Measurements from ENCODE around the gene SLC18A3. TPM values are rescaled to one million over a fixed set of nuclear protein-coding genes. Genes with fewer than 3 reads are reported as not detected.

SLC18A3 gene
- total RNA-seq, 1 experiment from 2014 or later: not detected

DNA sequence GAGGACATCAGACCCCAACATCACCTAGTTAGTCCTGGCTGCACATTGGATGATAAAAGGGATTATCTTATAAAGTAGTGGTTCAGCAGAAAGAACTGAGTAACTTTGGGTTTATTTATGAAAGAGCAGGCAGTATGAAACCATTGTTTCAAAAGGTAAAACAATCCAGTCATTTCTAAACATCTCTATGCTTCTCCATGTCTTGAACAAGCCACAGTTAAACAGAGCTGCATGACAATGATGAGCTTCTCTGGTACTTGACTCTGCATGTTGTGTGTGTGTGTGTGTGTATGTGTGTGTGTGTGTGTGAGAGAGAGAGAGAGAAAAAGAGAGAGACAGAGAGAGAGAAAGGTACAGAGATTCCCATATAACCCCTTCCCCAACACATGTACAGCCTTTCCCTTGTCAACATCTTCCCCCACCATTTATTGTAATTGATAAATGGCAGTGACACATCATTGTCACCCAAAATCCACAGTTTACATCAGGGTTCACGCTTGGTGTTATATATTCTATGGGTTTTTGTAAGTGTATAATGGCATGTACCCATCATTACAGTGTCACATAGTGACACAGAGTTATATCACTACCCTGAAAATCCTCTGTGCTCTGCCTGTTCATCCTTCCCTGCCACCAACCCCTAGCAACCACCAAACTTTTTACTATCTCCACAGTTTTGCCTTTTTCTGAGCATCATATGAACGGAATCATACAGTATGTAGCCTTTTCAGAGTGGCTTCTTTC lies 32.8 kb upstream of the SLC18A3 start:
- Histone ChIP-seq H3K27ac (ENCODE audit: insufficient read length, low read depth, low read length) (no peak overlapping the region), H2BK20ac (ENCODE audit: low read depth, low read length, poor library complexity, severe bottlenecking) (no peak overlapping the region), H2BK15ac (ENCODE audit: low read depth, low read length) (no peak overlapping the region), H2AFZ (ENCODE audit: low read length) (no peak overlapping the region), H3K79me1 (ENCODE audit: insufficient read depth, low read depth, low read length, poor library complexity, severe bottlenecking) (no peaks in the 10 kb centered on the region), H3K4ac (ENCODE audit: low read depth, low read length) (no peak overlapping the region), H3T11ph (ENCODE audit: low read length) (no peak overlapping the region), H2AK5ac (ENCODE audit: insufficient read length, low read length) (no peak overlapping the region), H2BK5ac (ENCODE audit: insufficient read length, low read length) (no peak overlapping the region), H2BK12ac (ENCODE audit: insufficient read length, low read depth, low read length) (no peak overlapping the region), H4K91ac (ENCODE audit: insufficient read length, low read depth, low read length) (no peak overlapping the region), H4K5ac (ENCODE audit: insufficient read length, low read depth, low read length) (no peak overlapping the region), H3K14ac (ENCODE audit: insufficient read depth, low read length) (no peak overlapping the region), H3K18ac (ENCODE audit: insufficient read length, low read depth, low read length) (no peak overlapping the region), H3K23me2 (ENCODE audit: insufficient read length, low read depth, low read length, poor library complexity, severe bottlenecking) (no peaks in the 10 kb centered on the region), H3K4me2 (ENCODE audit: insufficient read depth, insufficient read length, low read length) (no peak overlapping the region), H3K4me1 (ENCODE audit: insufficient read depth, low read length) (no peaks in the 10 kb centered on the region), H3K79me2 (ENCODE audit: insufficient read depth, low read length) (no peaks in the 10 kb centered on the region), H3K23ac (ENCODE audit: insufficient read length, low read depth, low read length) (no peak overlapping the region), H3K9me3 (ENCODE audit: control insufficient read depth, low read depth, low read length) (no peaks in the 10 kb centered on the region), H3K27me3 (ENCODE audit: insufficient read depth, low read length) (no peaks in the 10 kb centered on the region), H3K9ac (ENCODE audit: extremely low read depth, insufficient read length, low read length) (no peak overlapping the region), H3K56ac (ENCODE audit: insufficient read length, low read depth, low read length) (no peak overlapping the region), H2BK120ac (ENCODE audit: low read depth, low read length, poor library complexity, severe bottlenecking) (no peak overlapping the region), H4K8ac (replicated peaks; ENCODE audit: insufficient read length, low read depth, low read length) (no peak overlapping the region), H4K20me1 (ENCODE audit: control insufficient read depth, insufficient read depth, insufficient read length) (no peaks in the 10 kb centered on the region)
- TF ChIP-seq, protein P1, sequence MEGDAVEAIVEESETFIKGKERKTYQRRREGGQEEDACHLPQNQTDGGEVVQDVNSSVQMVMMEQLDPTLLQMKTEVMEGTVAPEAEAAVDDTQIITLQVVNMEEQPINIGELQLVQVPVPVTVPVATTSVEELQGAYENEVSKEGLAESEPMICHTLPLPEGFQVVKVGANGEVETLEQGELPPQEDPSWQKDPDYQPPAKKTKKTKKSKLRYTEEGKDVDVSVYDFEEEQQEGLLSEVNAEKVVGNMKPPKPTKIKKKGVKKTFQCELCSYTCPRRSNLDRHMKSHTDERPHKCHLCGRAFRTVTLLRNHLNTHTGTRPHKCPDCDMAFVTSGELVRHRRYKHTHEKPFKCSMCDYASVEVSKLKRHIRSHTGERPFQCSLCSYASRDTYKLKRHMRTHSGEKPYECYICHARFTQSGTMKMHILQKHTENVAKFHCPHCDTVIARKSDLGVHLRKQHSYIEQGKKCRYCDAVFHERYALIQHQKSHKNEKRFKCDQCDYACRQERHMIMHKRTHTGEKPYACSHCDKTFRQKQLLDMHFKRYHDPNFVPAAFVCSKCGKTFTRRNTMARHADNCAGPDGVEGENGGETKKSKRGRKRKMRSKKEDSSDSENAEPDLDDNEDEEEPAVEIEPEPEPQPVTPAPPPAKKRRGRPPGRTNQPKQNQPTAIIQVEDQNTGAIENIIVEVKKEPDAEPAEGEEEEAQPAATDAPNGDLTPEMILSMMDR (conservative IDR thresholded peaks at IDR 0.05): no peak
- Mint-ChIP-seq H3K27ac (no peak overlapping the region), H3K27me3 (ENCODE audit: low read depth) (peaks cover 10% of the 10 kb centered on the region), H3K9me3 (no peaks in the 10 kb centered on the region; a peak in 1 of 5 replicates), H3K4me1 (no peaks in the 10 kb centered on the region; a peak in 1 of 4 replicates), H3K4me3 (no peak overlapping the region), H3K36me3 (ENCODE audit: insufficient read depth in 1 of 3, low read depth in 3 of 3) (no peaks in the 10 kb centered on the region)
- DNase-seq: no peak
- no CpG with 5 or more reads among the region's 2 CpGs for WGBS (ENCODE audit: extremely low coverage, insufficient read length, low lambda C conversion rate)

All from H9 (cell line).